SK-N-SH treated with all-trans-retinoic acid at 6 μM for 48 hours (cell line): Measurements from ENCODE around the gene KLHL1.

Experiments
- ARNTL ChIP-seq: fragments of 450-650 bp; formaldehyde crosslinking; IDR thresholded peaks from 2 replicates; pipeline ENCODE4 v1.5.0; 2020; ENCODE audit warnings: low read depth, mild to moderate bottlenecking, moderate library complexity, borderline replicate concordance
- CSDC2 ChIP-seq: fragments of 250-450 bp; sonication (Bioruptor Pico); IDR thresholded peaks from 2 replicates; pipeline ENCODE4 v1.5.0; 2020; ENCODE audit warnings: mild to moderate bottlenecking, moderate library complexity
- PATZ1 ChIP-seq: fragments of 250-450 bp; sonication (Bioruptor Pico); IDR thresholded peaks from 2 replicates; pipeline ENCODE4 v1.8.0; 2020; ENCODE audit warnings: mild to moderate bottlenecking, moderate library complexity, borderline replicate concordance
- TCF4 ChIP-seq: fragments of 250-450 bp; sonication (Bioruptor Pico); IDR thresholded peaks from 2 replicates; pipeline ENCODE4 v1.8.0; 2021; ENCODE audit warnings: mild to moderate bottlenecking, moderate library complexity, borderline replicate concordance

GRCh38 chr13:70051531-70051930, 56.7 kb downstream of the KLHL1 start:
- TF ChIP-seq TCF4 (CRISPR knock-in tag) (no peak), PATZ1 (CRISPR knock-in tag) (no peak), CSDC2 (CRISPR knock-in tag) (no peak), ARNTL (no peak)
